NCI-H1092 treated with DMSO at 0.1 percent for 48 hours (cell line): ENCODE measurements around the gene PCARE.
"Not testable (repeated sequence)": the region's sequence is repeated elsewhere in the genome, so short reads cannot be mapped to it uniquely, and the experiment has no call there.

Source experiments
- DNase-seq: peaks from one replicate; lab custom pipeline; 2025; lab: John Stamatoyannopoulos, UW

PCARE gene

GRCh38 chr2:29096969-29097368 is 22.6 kb upstream of the PCARE start:
- no peak for DNase-seq

GRCh38 chr2:29090311-29090710 is 16.0 kb upstream of the PCARE start:
- not testable (repeated sequence) for DNase-seq

GRCh38 chr2:29084554-29084953 is 10.2 kb upstream of the PCARE start:
- no peak for DNase-seq

- DNase-seq = no peak
These were observed 8.6 kb upstream of the PCARE start for GRCh38 chr2:29082804-29083495.

- DNase-seq = no peak
These were observed 6.8 kb upstream of the PCARE start for GRCh38 chr2:29080886-29081743.

- DNase-seq = no peak
These were observed 5.6 kb upstream of the PCARE start for GRCh38 chr2:29079887-29080286.

- DNase-seq = no peak
These were observed 1.8 kb upstream of the PCARE start for GRCh38 chr2:29075894-29076705.

GRCh38 chr2:29073933-29074332 is 390 bp downstream of the PCARE start:
- no peak for DNase-seq

GRCh38 chr2:29072971-29073725 is 1.2 kb downstream of the PCARE start:
- no peak for DNase-seq

GRCh38 chr2:29072251-29072650 is 2.1 kb downstream of the PCARE start:
- no peak for DNase-seq

GRCh38 chr2:29071032-29071975 is 3.0 kb downstream of the PCARE start:
- no peak for DNase-seq

GRCh38 chr2:29070526-29070925 is 3.8 kb downstream of the PCARE start:
- DNase-seq = no peak

GRCh38 chr2:29068513-29068912 is 5.8 kb downstream of the PCARE start:
- DNase-seq = no peak

- no peak for DNase-seq
These were observed 7.2 kb downstream of the PCARE start for GRCh38 chr2:29066997-29067605.

- DNase-seq = no peak
These were observed 8.0 kb downstream of the PCARE start for GRCh38 chr2:29066271-29066860.

- no peak for DNase-seq
These were observed 9.1 kb downstream of the PCARE start for GRCh38 chr2:29065068-29065811.

- no peak for DNase-seq
These were observed 9.6 kb downstream of the PCARE start for GRCh38 chr2:29064746-29065067.

GRCh38 chr2:29064346-29064715 is 10.0 kb downstream of the PCARE start:
- DNase-seq = no peak

GRCh38 chr2:29063646-29064345 is 10.5 kb downstream of the PCARE start:
- no peak for DNase-seq
